HEK293 (cell line): Measurements from ENCODE around the gene LUC7L2.

Experiments used
- GLIS1 ChIP-seq: fragments of 450-650 bp; formaldehyde crosslinking; IDR thresholded peaks from 2 replicates; pipeline ENCODE4 v1.5.1; 2016; ENCODE audit warnings: missing biosample characterization, missing genetic modification characterization
- SCRT1 ChIP-seq: fragments of 450-650 bp; formaldehyde crosslinking; IDR thresholded peaks from 2 replicates; pipeline ENCODE4 v1.5.1; 2016; ENCODE audit warnings: missing biosample characterization, missing genetic modification characterization, borderline replicate concordance
- ZBTB21 ChIP-seq: fragments of 450-650 bp; formaldehyde crosslinking; IDR thresholded peaks from 2 replicates; pipeline ENCODE4 v1.5.1; 2017; ENCODE audit warnings: missing biosample characterization, missing genetic modification characterization
- ZBTB48 ChIP-seq: fragments of 450-650 bp; formaldehyde crosslinking; IDR thresholded peaks from 2 replicates; pipeline ENCODE4 v1.5.1; 2016; ENCODE audit warnings: missing biosample characterization, missing genetic modification characterization
- ZEB2 ChIP-seq: fragments of 450-650 bp; formaldehyde crosslinking; IDR thresholded peaks from 2 replicates; pipeline ENCODE4 v1.5.1; 2016; ENCODE audit warnings: missing biosample characterization, missing genetic modification characterization
- ZNF140 ChIP-seq: fragments of 450-650 bp; formaldehyde crosslinking; IDR thresholded peaks from 2 replicates; pipeline ENCODE4 v1.5.1; 2016; ENCODE audit warnings: missing biosample characterization, missing genetic modification characterization
- ZNF148 ChIP-seq: fragments of 450-650 bp; formaldehyde crosslinking; IDR thresholded peaks from 2 replicates; pipeline ENCODE4 v1.5.0; 2017; ENCODE audit warnings: missing biosample characterization, missing genetic modification characterization, borderline replicate concordance
- ZNF223 ChIP-seq: fragments of 450-650 bp; formaldehyde crosslinking; IDR thresholded peaks from 2 replicates; pipeline ENCODE4 v1.5.1; 2016; ENCODE audit warnings: missing biosample characterization, missing genetic modification characterization
- ZNF239 ChIP-seq: fragments of 450-650 bp; formaldehyde crosslinking; IDR thresholded peaks from 2 replicates; pipeline ENCODE4 v1.5.1; 2016; ENCODE audit warnings: missing biosample characterization, missing genetic modification characterization
- ZNF280C ChIP-seq: fragments of 450-650 bp; formaldehyde crosslinking; IDR thresholded peaks from 2 replicates; pipeline ENCODE4 v1.5.1; 2016; ENCODE audit warnings: missing biosample characterization, missing genetic modification characterization
- ZNF341 ChIP-seq: fragments of 450-650 bp; formaldehyde crosslinking; IDR thresholded peaks from 2 replicates; pipeline ENCODE4; 2016; ENCODE audit warnings: low read depth, missing biosample characterization, missing genetic modification characterization
- ZNF362 ChIP-seq: fragments of 450-650 bp; formaldehyde crosslinking; IDR thresholded peaks from 2 replicates; pipeline ENCODE4 v1.5.1; 2016; ENCODE audit warnings: missing biosample characterization, missing genetic modification characterization
- ZNF37A ChIP-seq: fragments of 450-650 bp; IDR thresholded peaks from 2 replicates; pipeline ENCODE4 v1.5.1; 2018; ENCODE audit warnings: missing biosample characterization, missing genetic modification characterization
- ZNF391 ChIP-seq: fragments of 450-650 bp; formaldehyde crosslinking; IDR thresholded peaks from 2 replicates; pipeline ENCODE4 v1.5.1; 2016; ENCODE audit warnings: low read depth, missing biosample characterization, missing genetic modification characterization, borderline replicate concordance
- ZNF416 ChIP-seq: fragments of 450-650 bp; formaldehyde crosslinking; IDR thresholded peaks from 2 replicates; pipeline ENCODE4 v1.5.1; 2016; ENCODE audit warnings: missing biosample characterization, missing genetic modification characterization
- ZNF501 ChIP-seq: fragments of 450-650 bp; formaldehyde crosslinking; IDR thresholded peaks from 2 replicates; pipeline ENCODE4 v1.5.1; 2016; ENCODE audit warnings: missing biosample characterization, missing genetic modification characterization
- ZNF548 ChIP-seq: fragments of 450-650 bp; formaldehyde crosslinking; IDR thresholded peaks from 2 replicates; pipeline ENCODE4 v1.5.1; 2016; ENCODE audit warnings: missing biosample characterization, missing genetic modification characterization
- ZNF623 ChIP-seq: fragments of 450-650 bp; formaldehyde crosslinking; IDR thresholded peaks from 2 replicates; pipeline ENCODE4 v1.5.1; 2016; ENCODE audit warnings: missing biosample characterization, missing genetic modification characterization
- ZNF664 ChIP-seq: fragments of 450-650 bp; formaldehyde crosslinking; IDR thresholded peaks from 2 replicates; pipeline ENCODE4 v1.5.1; 2016; ENCODE audit warnings: missing biosample characterization, missing genetic modification characterization
- ZNF776 ChIP-seq: fragments of 450-650 bp; formaldehyde crosslinking; IDR thresholded peaks from 2 replicates; pipeline ENCODE4 v1.5.0; 2017; ENCODE audit warnings: missing biosample characterization, missing genetic modification characterization, borderline replicate concordance
- ZSCAN5A ChIP-seq: fragments of 450-650 bp; formaldehyde crosslinking; IDR thresholded peaks from 2 replicates; pipeline ENCODE4 v1.5.1; 2016; ENCODE audit warnings: missing biosample characterization, missing genetic modification characterization
- ZXDB ChIP-seq: fragments of 450-650 bp; formaldehyde crosslinking; IDR thresholded peaks from 2 replicates; pipeline ENCODE4 v1.5.1; 2016; ENCODE audit warnings: missing biosample characterization, missing genetic modification characterization
- TF ChIP-seq, protein P1 (sequence below): fragments of 450-650 bp; formaldehyde crosslinking; IDR thresholded peaks from 2 replicates; pipeline ENCODE4 v1.5.1; 2016; ENCODE audit warnings: missing biosample characterization, missing genetic modification characterization, low read depth
- TF ChIP-seq, protein P2 (sequence below): fragments of 450-650 bp; formaldehyde crosslinking; IDR thresholded peaks from 2 replicates; pipeline ENCODE4 v1.5.1; 2016; ENCODE audit warnings: missing biosample characterization, missing genetic modification characterization
- TF ChIP-seq, protein P3 (sequence below): IDR thresholded peaks from 2 replicates; pipeline ENCODE4 v1.6.1; 2011; ENCODE audit warnings: mild to moderate bottlenecking, low read depth, low read length, borderline replicate concordance

LUC7L2 gene

DNA sequence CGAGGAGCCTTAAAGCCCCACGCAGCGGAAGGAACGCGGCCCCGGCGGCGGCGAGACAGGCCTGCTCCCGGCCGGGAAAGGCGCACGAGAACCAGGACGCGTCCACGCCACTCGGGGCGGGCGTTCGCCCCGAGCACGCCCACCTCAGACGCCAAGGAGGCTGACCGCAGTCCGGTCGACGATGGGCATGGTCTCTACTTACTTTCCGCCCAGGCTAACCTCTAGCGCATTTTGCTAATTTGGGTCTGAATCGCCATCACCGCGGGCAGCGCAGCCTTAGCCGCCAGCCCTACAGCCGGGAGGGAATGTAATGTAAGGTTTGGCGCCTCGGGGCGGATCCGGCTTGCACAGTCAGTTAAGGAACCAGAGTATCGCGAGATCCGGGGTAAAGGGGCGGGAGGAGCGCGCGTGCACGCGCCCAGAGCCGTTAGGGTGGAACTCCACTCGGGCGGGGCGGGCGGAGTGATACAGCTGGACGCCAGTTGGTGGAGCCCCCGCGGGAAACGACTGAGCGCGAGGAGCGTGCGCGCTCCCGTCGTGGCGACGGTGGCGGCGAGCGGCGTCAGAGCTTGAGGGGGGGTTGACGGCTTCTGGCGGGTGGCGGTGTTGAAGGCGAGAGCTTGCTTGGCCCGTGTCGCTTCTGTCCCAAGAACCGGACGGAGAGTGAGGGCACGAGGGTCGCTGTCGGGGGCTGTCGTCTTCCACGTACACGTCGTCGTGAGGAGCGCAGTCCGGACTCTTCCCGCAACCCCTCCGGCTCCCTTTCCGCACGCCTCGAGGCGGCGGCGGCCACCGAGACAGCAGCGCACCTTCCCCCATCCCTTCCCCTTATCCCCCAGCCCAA, at the start of gene LUC7L2 (continued):
- TF ChIP-seq ZEB2 (tag by site-specific recombination) (peak; percentile 86), ZXDB (tag by site-specific recombination) (peak; percentile 92), ZNF148 (no peak), ZNF548 (tag by site-specific recombination) (no peak; the same call in 1 of the 2 replicates), ZNF501 (tag by site-specific recombination) (peak; percentile 97), ZNF223 (tag by site-specific recombination) (peak; percentile 20; the same call in 1 of the 2 replicates), ZBTB21 (tag by site-specific recombination) (no peak; the same call in 1 of the 2 replicates), ZNF776 (tag by site-specific recombination) (no peak), ZNF664 (no peak; the same call in 1 of the 2 replicates), ZNF239 (tag by site-specific recombination) (no peak), GLIS1 (no peak), ZNF362 (no peak), ZNF280C (tag by site-specific recombination) (no peak), ZNF416 (tag by site-specific recombination) (no peak), ZNF341 (peak; percentile 59; the same call in 1 of the 2 replicates), ZNF623 (tag by site-specific recombination) (no peak), ZNF37A (tag by site-specific recombination) (no peak), SCRT1 (tag by site-specific recombination) (no peak), ZBTB48 (tag by site-specific recombination) (no peak; the same call in 1 of the 2 replicates), ZSCAN5A (peak; percentile 85), ZNF391 (tag by site-specific recombination) (peak; percentile 46; the same call in 1 of the 2 replicates), ZNF140 (no peak)
- TF ChIP-seq, protein P1, sequence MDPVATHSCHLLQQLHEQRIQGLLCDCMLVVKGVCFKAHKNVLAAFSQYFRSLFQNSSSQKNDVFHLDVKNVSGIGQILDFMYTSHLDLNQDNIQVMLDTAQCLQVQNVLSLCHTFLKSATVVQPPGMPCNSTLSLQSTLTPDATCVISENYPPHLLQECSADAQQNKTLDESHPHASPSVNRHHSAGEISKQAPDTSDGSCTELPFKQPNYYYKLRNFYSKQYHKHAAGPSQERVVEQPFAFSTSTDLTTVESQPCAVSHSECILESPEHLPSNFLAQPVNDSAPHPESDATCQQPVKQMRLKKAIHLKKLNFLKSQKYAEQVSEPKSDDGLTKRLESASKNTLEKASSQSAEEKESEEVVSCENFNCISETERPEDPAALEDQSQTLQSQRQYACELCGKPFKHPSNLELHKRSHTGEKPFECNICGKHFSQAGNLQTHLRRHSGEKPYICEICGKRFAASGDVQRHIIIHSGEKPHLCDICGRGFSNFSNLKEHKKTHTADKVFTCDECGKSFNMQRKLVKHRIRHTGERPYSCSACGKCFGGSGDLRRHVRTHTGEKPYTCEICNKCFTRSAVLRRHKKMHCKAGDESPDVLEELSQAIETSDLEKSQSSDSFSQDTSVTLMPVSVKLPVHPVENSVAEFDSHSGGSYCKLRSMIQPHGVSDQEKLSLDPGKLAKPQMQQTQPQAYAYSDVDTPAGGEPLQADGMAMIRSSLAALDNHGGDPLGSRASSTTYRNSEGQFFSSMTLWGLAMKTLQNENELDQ (tag by site-specific recombination): no peak
- TF ChIP-seq, protein P2, sequence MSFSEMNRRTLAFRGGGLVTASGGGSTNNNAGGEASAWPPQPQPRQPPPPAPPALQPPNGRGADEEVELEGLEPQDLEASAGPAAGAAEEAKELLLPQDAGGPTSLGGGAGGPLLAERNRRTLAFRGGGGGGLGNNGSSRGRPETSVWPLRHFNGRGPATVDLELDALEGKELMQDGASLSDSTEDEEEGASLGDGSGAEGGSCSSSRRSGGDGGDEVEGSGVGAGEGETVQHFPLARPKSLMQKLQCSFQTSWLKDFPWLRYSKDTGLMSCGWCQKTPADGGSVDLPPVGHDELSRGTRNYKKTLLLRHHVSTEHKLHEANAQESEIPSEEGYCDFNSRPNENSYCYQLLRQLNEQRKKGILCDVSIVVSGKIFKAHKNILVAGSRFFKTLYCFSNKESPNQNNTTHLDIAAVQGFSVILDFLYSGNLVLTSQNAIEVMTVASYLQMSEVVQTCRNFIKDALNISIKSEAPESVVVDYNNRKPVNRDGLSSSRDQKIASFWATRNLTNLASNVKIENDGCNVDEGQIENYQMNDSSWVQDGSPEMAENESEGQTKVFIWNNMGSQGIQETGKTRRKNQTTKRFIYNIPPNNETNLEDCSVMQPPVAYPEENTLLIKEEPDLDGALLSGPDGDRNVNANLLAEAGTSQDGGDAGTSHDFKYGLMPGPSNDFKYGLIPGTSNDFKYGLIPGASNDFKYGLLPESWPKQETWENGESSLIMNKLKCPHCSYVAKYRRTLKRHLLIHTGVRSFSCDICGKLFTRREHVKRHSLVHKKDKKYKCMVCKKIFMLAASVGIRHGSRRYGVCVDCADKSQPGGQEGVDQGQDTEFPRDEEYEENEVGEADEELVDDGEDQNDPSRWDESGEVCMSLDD: no peak
- TF ChIP-seq, protein P3, sequence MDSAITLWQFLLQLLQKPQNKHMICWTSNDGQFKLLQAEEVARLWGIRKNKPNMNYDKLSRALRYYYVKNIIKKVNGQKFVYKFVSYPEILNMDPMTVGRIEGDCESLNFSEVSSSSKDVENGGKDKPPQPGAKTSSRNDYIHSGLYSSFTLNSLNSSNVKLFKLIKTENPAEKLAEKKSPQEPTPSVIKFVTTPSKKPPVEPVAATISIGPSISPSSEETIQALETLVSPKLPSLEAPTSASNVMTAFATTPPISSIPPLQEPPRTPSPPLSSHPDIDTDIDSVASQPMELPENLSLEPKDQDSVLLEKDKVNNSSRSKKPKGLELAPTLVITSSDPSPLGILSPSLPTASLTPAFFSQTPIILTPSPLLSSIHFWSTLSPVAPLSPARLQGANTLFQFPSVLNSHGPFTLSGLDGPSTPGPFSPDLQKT: no peak; the same call in 1 of the 2 replicates
